G401.6 (cell line): ENCODE data around the gene TMEM238.
"Not testable (repeated sequence)": the region's sequence is repeated elsewhere in the genome, so short reads cannot be mapped to it uniquely, and the experiment has no call there.

Experiments used
- FAIRE-seq: peaks from 2 replicates; lab custom pipeline; 2012; peaks lifted over from hg19 to GRCh38; lab: Jason Lieb, UNC

Gene TMEM238, protein sequence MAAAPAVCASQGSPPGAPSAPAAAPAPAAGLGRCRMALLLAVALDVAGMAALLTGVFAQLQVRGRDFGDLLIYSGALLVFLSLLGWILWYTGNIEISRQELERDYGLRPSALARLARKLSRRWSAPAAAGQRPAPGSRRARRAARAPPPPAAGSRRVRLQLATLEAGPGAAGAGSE

DNA sequence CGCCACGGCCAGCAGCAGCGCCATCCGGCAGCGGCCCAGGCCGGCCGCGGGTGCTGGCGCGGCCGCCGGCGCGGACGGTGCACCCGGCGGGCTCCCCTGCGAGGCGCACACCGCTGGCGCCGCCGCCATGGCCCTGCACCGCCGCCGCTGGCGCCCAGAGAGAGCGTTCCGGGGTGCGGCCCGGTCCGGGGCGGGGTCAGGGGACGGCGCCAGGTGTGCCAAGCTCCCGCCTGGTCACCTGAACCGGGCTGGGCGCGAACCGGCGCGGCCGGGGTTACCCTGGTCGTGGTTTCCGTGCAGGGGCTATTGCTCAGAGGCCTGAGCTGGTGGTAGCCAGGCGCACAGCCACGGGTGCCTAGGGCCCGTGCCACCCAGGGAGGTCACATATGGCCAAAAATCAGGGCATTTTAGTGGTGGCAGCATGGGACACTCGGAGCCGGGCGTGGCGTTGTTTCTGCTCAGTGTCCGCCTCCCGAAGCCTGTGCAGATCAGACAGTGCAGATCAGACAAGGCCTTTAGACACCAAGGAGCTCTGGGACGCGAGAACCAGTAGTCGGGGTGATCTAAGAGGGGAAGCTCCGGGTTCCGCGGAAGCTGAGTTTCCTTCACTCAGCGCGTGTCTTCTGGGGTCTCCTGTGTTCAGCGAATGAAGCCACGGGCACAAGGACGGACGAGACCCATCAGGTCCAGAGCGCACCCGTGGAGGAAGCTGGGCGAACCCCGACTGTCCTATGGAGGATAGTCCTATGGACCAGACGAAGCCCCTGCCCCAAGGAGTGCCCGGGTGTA lies at the start of gene TMEM238:
TSS of gene TMEM238 (minus strand) at position 162 of the 789 bp plus-strand sequence. CDS start at position 129, 33 bp downstream.
- no peak for FAIRE-seq

- FAIRE-seq = no peak
Observed at GRCh38 chr19:55433292-55433691, 49.2 kb upstream of the TMEM238 start.

DNA sequence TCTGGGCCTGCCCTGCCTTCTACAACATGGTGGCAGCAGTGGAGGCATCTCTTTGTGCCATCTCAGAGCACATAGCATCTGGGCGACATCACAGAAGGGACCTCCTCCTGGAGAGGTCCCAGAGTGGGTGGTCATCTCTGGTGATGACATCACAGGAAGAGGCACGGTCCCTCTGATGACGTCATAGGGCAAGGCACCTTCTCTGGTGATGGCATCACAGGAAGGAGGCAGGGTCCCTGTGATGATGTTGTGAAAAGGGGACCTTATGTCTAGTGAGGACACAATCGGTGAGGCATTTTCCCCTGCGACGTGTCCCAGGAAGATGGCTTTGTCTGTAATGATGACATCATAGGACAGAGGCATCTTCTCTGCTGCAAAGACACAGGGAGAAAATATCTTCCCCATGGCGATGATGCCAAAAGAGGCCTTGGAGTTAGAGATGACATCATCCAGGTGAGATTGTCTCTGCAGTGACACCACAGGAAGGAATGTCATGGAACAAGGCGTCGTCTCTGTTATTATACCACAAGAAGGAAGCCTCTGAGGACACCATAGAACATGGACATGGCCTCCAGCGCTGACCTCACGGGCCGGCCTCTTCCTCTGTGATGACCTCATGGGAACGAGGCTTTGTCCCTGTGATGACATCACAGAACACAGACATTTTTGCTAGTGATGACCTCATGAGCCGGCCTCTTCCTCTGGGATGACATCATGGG lies 48.3 kb upstream of the TMEM238 start:
- FAIRE-seq = no peak

DNA sequence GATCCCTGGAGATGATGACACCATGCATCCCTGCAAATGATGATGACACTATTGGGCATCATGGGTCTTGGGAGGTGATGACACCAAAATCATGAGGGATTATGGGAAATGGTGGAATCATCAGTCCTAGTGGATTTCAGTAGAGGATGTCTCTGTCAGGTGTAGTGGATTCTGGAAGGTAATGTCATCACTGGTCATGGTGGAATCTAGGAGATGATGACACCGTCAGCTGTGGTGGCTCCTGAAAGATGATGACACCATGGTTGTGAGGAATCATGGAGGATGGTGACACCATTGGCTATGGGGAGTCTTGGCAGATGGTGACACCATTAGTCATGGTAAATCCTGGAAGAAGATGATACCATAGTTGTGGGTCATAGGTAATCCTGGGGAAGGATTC lies 47.1 kb upstream of the TMEM238 start:
- FAIRE-seq = no peak

- FAIRE-seq = no peak
Observed at GRCh38 chr19:55426042-55426441, 42.0 kb upstream of the TMEM238 start.

- no peak for FAIRE-seq
Observed at GRCh38 chr19:55424518-55424917, 40.4 kb upstream of the TMEM238 start.

- no peak for FAIRE-seq
Observed at GRCh38 chr19:55423225-55424005, 39.3 kb upstream of the TMEM238 start.

GRCh38 chr19:55421281-55421680 lies 37.2 kb upstream of the TMEM238 start:
- FAIRE-seq = not testable (repeated sequence)

- no peak for FAIRE-seq
Observed at GRCh38 chr19:55419624-55420236, 35.6 kb upstream of the TMEM238 start.

DNA sequence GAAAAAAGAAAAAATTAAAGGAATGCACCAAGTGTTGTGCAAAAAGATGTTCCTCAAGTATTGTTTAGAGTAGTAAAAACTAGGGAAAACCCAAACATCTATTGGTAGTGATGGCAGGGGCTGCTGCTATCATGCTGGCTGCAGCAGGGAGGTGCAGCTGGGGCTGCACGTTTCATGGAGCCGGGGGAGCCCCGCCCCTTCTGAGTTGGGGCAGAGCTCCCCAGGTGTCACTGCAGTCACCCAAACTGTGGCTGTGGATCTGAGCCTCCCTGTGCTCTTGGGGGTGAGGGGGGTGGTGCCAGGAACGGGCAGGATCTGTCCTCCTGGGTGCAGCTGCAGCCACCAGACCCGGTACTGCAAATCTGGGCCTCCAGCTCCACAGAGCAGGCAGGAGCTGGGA lies 35.0 kb upstream of the TMEM238 start:
- no peak for FAIRE-seq

GRCh38 chr19:55418185-55418584 lies 34.1 kb upstream of the TMEM238 start:
- peak; percentile 91 for FAIRE-seq

DNA sequence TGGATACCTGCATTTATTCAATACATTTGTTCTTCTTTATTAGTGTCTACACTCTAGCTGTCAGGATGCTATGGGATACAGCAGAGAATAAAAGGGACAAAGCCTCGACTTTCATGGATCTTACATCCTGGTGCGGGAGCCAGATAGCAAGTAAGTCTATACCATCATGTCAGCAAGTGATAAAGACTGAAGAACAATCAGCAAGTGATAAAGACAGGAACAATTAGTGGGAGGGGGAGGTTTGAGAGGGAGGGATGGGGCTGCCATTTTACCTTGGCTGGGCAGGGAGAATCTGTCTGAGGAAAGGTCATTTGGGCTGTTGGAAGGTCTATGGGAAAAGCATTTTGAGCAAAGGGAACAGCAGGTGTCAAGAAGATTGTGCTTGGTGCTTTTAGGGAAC lies 26.1 kb upstream of the TMEM238 start:
- no peak for FAIRE-seq

DNA sequence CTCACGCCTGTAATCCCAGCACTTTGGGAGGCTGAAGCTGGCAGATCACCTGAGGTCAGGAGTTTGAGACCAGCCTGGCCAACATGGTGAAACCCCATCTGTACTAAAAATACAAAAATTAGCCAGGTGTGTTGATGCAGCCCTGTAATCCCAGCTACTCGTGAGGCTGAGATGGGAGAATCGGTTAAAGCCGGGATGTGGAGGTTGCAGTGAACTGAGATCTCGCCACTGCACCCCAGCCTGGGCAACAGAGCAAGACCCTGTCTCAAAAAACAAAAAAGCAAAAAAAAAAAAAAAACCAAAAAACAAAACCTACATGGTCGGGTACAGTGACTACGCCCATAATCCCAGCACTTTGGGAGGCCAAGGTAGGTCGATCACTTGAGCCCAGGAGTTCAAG lies 25.1 kb upstream of the TMEM238 start:
- not testable (repeated sequence) for FAIRE-seq

GRCh38 chr19:55408533-55408872 lies 24.4 kb upstream of the TMEM238 start:
- FAIRE-seq = no peak

DNA sequence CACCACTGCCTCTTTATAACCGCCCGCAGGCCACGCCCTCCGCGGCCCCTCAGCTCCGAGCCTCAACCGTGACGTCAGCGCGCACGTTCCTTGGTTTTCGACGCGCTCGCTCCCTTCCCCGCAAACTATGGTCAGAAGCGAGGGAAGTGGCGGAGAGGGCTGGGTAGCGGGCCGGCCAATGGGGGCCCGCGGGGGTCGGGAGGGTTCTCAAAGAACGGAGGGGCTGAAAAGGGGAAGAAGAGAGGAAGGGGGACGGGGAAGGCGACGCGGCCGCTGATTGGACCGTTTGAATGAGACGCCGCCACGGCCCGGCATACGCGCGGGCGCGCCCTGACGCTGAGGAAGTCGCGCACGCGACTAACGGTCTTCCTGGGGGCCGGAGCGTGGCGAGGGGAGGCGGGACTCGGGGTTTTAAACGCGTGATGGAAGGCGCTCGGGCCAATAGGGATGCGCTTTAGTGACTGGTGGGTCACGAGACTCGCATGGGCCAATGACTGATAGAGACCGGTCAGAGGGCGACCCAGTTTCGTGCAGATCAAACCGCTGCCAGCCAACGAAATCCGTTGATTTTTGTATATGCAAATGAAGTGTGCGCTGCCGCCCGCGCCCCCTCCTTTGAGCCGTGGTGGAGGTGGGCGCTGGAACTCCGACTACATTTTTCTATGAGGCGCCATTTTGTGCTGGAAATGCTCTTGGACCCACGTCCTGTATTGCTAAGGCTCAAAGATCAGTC lies 23.9 kb upstream of the TMEM238 start:
- FAIRE-seq = peak; percentile 98

DNA sequence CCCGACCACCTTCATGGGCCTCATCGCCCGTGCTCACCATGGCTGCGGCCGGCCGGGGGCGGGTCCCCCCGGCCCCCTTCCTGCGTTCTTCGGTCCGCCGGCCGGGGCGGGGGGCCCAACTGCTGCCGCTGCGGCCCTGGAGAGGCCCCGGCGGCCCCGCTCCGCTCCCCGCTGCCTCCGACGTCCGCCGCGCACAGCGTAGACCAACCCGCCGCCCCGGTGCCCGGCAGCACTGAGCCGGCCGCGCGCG lies 23.4 kb upstream of the TMEM238 start, which contains the start of gene UBE2S:
TSS of gene UBE2S (minus strand) at position 239 of the 250 bp plus-strand sequence. CDS start at position 40, 199 bp downstream.
- FAIRE-seq = not testable (repeated sequence)

- no peak for FAIRE-seq
Observed at GRCh38 chr19:55406826-55407549, 22.9 kb upstream of the TMEM238 start.

DNA sequence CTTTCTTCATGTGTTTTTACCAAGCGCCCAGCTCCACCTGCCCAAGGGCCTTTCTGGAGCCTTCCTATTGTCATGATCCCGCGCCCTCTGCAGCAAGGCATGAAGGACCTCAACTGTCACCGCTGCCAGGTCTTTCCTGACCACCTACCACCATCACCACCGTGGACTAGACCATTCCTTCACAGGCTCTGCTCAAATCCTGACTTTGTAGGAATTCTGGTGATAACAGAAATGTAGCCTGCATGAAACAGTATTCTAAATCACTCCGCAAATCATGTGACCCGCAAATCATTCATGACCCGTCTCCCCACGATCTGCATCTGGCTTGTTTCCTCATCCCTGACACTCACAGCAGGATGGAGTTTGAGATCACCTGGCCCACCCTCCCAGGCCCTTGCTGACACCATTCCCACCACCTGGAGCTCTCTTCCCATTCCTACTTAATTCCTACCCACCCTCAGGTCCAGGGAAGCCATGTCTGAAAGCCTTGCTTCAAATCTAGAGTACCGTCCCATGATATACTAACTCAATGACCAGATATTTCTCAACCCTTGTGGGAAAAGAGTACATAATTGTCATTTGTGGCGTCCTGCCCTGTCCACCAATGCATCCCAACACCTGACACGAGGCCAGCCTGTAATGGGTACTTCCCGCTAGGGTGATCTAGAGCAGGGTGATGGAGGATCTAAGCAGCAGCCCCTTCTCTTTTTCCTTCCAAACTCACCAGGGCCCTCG lies 22.2 kb upstream of the TMEM238 start:
- no peak for FAIRE-seq

GRCh38 chr19:55405638-55406037 lies 21.5 kb upstream of the TMEM238 start:
- no peak for FAIRE-seq

DNA sequence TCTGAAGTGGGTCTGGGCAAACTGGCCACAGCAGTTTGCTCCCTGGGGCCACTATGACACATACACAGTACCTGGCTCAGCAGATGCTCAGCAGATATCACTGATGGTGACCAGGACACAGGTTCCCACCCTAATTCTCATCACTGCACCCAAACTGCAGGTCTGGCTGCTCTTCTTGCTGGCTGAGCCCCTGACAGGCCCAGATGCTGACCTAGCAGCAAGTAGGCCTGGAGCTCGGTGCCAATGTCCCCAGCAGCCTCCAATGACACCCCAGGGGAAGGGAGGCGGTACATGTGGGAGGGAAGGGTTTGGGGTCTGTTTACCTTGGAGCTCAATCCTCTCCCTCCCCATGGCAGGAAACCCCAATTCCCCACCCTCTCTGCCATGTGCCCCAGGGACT lies 18.4 kb upstream of the TMEM238 start:
- FAIRE-seq = no peak
